ENCODE results near the gene LPCAT2.

LPCAT2 gene

DNA sequence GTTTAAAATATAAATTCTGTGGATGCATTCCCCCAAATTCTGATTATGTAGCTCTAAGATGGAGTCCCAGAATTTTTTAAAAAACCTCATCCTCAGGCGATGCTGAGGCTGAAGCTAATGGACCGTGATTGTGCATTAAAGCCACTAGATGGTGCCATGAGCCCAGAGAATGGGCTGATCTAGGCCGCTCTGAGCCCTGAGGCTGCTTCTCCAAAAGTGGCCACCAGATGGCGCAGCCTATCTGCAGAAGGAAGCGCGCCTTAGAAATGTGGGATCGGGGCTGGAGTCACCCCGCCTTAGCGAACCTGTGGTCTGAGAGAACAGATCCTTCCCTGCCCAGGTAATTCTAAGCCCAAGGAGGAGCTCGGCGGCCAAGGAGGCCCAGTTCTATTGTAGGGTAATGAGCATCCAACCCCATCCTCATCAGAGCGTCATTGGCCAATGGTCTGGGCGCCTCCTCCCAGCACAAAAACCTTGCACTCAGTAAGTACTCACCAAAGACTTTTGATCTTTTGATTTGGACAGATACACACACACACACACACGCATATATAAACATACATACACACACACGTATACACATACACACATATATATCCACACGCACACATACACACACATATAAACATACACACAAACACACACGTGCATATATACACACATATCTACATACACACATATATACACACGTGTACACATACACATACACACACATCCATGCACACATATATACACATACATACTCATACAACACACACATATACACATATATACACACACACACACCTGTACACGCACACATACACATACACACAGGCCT lies 43.6 kb upstream of the LPCAT2 start:
- no peak overlapping the region for H3K4me2 ChIP-seq

DNA sequence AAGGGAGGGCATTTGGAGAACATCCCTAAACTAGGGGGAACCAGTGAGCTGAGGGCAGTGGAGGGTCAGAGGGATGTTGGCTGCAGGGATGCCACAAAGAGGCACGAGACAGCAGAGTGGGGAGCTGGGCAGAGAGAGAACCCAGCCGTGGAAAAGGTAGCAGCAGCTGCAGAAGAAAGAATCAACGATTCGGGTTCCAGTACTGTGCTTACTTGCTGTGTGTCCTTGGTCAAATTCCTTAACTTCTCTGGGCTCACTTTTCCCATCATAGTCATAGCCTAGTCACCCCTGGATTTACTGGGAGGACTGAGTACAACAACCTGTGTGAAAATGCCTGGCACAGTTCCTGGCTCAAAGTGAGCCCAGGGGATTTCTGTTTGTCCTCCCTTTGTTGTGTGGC lies 42.7 kb upstream of the LPCAT2 start:
- TF ChIP-seq, protein P1, sequence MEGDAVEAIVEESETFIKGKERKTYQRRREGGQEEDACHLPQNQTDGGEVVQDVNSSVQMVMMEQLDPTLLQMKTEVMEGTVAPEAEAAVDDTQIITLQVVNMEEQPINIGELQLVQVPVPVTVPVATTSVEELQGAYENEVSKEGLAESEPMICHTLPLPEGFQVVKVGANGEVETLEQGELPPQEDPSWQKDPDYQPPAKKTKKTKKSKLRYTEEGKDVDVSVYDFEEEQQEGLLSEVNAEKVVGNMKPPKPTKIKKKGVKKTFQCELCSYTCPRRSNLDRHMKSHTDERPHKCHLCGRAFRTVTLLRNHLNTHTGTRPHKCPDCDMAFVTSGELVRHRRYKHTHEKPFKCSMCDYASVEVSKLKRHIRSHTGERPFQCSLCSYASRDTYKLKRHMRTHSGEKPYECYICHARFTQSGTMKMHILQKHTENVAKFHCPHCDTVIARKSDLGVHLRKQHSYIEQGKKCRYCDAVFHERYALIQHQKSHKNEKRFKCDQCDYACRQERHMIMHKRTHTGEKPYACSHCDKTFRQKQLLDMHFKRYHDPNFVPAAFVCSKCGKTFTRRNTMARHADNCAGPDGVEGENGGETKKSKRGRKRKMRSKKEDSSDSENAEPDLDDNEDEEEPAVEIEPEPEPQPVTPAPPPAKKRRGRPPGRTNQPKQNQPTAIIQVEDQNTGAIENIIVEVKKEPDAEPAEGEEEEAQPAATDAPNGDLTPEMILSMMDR (conservative IDR thresholded peaks at IDR 0.05; ENCODE audit: low read depth, low read length), result no peak
- H3K27me3 ChIP-seq (ENCODE audit: insufficient read depth, low read depth), result no peaks in the 10 kb centered on the region
- no peaks in the 10 kb centered on the region for H3K4me1 ChIP-seq (ENCODE audit: low read depth, poor library complexity, severe bottlenecking)
- no peak overlapping the region for H2AFZ ChIP-seq (ENCODE audit: low read depth)
- no peaks in the 10 kb centered on the region for H4K20me1 ChIP-seq (ENCODE audit: insufficient read depth)
- no peak overlapping the region for H3K4me2 ChIP-seq
- no peak overlapping the region for H3K4me3 ChIP-seq (IDR thresholded peaks at IDR 0.05; ENCODE audit: insufficient read depth, low read depth, low read length)
- H3K79me2 ChIP-seq (ENCODE audit: insufficient read depth, low read depth), result no peaks in the 10 kb centered on the region
- no peak overlapping the region for H3K27ac ChIP-seq
- no peak overlapping the region for H3K9ac ChIP-seq
- no peaks in the 10 kb centered on the region for H3K36me3 ChIP-seq (ENCODE audit: insufficient read depth)

More for the DNA sequence above, 43.6 kb upstream of the LPCAT2 start:
- no peak overlapping the region for H3K4me3 ChIP-seq (IDR thresholded peaks at IDR 0.05; ENCODE audit: insufficient read depth, low read depth, low read length)
- no peaks in the 10 kb centered on the region for H4K20me1 ChIP-seq (ENCODE audit: insufficient read depth)
- H3K4me1 ChIP-seq (ENCODE audit: low read depth, poor library complexity, severe bottlenecking), result no peaks in the 10 kb centered on the region
- no peaks in the 10 kb centered on the region for H3K36me3 ChIP-seq (ENCODE audit: insufficient read depth)
- TF ChIP-seq, protein P1 (conservative IDR thresholded peaks at IDR 0.05; ENCODE audit: low read depth, low read length), result peak; percentile 97
- no peaks in the 10 kb centered on the region for H3K27me3 ChIP-seq (ENCODE audit: insufficient read depth, low read depth)
- no peaks in the 10 kb centered on the region for H3K79me2 ChIP-seq (ENCODE audit: insufficient read depth, low read depth)
- no peak overlapping the region for H3K27ac ChIP-seq
- H2AFZ ChIP-seq (ENCODE audit: low read depth), result peak overlapping the region; percentile 38; the same call in 1 of the 2 replicates
- no peak overlapping the region for H3K9ac ChIP-seq

DNA sequence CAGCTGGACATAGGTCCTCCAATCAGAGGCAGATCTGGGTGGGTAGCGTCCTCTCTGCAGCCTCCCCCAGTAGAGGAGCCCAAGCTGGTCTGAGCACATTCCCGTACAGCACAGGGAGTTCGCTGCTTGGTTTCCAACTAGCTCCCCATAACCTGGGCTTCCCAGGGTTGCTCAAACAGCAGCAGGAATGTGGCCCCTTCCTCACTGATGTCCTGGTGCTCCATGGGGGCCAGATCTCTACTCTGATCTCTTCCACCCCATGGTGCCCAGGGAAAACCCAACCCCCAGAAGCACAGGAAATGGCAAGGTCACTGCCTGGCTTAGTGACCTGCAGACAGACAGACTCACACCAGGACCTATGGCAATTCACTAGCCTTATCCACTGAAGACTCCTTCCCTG lies 41.0 kb upstream of the LPCAT2 start:
- H2AFZ ChIP-seq (ENCODE audit: low read depth), result no peak overlapping the region
- TF ChIP-seq, protein P1 (conservative IDR thresholded peaks at IDR 0.05; ENCODE audit: low read depth, low read length), result no peak
- no peak overlapping the region for H3K27ac ChIP-seq
- no peak overlapping the region for H3K9ac ChIP-seq
- no peaks in the 10 kb centered on the region for H4K20me1 ChIP-seq (ENCODE audit: insufficient read depth)
- H3K4me1 ChIP-seq (ENCODE audit: low read depth, poor library complexity, severe bottlenecking), result no peaks in the 10 kb centered on the region
- no peak overlapping the region for H3K4me2 ChIP-seq
- no peaks in the 10 kb centered on the region for H3K79me2 ChIP-seq (ENCODE audit: insufficient read depth, low read depth)
- no peaks in the 10 kb centered on the region for H3K36me3 ChIP-seq (ENCODE audit: insufficient read depth)
- H3K27me3 ChIP-seq (ENCODE audit: insufficient read depth, low read depth), result no peaks in the 10 kb centered on the region
- no peak overlapping the region for H3K4me3 ChIP-seq (IDR thresholded peaks at IDR 0.05; ENCODE audit: insufficient read depth, low read depth, low read length)

DNA sequence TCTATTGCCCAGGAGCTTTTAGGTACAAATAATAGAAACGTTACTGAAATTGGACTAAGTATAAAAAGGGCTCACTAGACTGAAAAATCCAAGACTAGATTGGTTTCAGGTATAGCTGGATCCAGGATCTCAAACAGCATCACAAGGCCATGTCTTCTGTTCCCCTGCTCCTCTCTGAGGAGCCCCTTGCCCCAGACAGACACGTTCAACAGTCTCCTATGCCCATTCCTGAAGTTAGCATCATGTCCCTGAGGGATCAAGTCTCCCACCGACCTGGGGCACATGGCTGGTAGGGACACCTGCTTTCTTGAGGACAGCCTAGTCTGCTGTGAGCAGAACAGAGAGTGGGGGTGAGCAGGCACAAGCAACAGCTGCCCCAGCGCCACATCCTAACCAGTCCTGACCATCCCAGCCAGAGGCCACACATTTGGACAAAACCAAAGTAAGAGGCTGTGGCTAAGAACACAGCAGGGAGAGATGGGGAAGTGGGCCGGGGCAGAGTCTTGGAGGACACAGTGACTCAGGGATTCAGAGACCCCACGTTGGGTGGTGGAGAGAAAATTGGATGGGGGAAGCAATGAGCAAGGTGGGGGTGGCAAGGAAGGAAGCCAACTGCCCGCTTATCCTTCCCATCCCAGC lies 40.4 kb upstream of the LPCAT2 start:
- Histone ChIP-seq H3K9ac (no peak overlapping the region), H3K79me2 (ENCODE audit: insufficient read depth, low read depth) (no peaks in the 10 kb centered on the region), H2AFZ (ENCODE audit: low read depth) (no peak overlapping the region), H3K27ac (no peak overlapping the region), H3K36me3 (ENCODE audit: insufficient read depth) (no peaks in the 10 kb centered on the region), H3K27me3 (ENCODE audit: insufficient read depth, low read depth) (no peaks in the 10 kb centered on the region), H3K4me2 (no peak overlapping the region), H3K4me1 (ENCODE audit: low read depth, poor library complexity, severe bottlenecking) (no peaks in the 10 kb centered on the region), H3K4me3 (IDR thresholded peaks at IDR 0.05; ENCODE audit: insufficient read depth, low read depth, low read length) (no peak overlapping the region), H4K20me1 (ENCODE audit: insufficient read depth) (no peaks in the 10 kb centered on the region)
- TF ChIP-seq, protein P1 (conservative IDR thresholded peaks at IDR 0.05; ENCODE audit: low read depth, low read length), result no peak

All from KMS-11 (cell line).